ENCODE measurements around the gene DPEP3. TPM values are rescaled to one million over a fixed set of nuclear protein-coding genes. Genes with fewer than 3 reads are reported as not detected.
"Not testable (repeated sequence)": the region's sequence is repeated elsewhere in the genome, so short reads cannot be mapped to it uniquely, and the experiment has no call there.

DPEP3 gene
- polyA plus RNA-seq, 1 donor (not counting 4 experiments of a cell fraction or from before 2014, with no cell fraction given), result not detected

DNA sequence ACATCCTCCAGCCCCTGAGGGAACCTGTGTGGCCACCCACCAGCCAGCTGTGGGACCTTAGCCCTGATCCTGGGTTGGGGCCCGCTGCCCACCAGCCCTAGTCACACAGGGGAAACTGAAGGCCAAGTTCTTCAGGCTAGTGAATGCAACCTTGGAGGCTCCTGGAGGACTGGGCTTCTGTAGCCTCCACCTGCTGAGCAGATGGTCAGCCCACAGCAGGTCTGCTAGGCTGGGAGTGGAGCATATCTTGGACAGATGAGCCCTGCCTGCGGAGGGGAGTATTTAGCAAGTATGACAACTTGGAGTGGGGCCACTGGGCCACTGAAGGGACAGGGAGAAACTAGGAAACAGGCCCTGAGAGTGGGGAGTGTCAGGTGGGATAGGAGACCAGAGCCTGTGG is 4.1 kb downstream of the DPEP3 start:
- peaks cover 17% of the 10 kb centered on the region for H3K27me3 ChIP-seq (ENCODE audit: control insufficient read depth, extremely low read depth, insufficient read depth, low read length)
- no peak overlapping the region for H3K4me2 ChIP-seq (ENCODE audit: control insufficient read depth, extremely low read depth, insufficient read depth, low read depth, low read length)
- no peak overlapping the region for H3K9ac ChIP-seq (ENCODE audit: control insufficient read depth, extremely low read depth, insufficient read depth, low read length)
- TF ChIP-seq, protein P1, sequence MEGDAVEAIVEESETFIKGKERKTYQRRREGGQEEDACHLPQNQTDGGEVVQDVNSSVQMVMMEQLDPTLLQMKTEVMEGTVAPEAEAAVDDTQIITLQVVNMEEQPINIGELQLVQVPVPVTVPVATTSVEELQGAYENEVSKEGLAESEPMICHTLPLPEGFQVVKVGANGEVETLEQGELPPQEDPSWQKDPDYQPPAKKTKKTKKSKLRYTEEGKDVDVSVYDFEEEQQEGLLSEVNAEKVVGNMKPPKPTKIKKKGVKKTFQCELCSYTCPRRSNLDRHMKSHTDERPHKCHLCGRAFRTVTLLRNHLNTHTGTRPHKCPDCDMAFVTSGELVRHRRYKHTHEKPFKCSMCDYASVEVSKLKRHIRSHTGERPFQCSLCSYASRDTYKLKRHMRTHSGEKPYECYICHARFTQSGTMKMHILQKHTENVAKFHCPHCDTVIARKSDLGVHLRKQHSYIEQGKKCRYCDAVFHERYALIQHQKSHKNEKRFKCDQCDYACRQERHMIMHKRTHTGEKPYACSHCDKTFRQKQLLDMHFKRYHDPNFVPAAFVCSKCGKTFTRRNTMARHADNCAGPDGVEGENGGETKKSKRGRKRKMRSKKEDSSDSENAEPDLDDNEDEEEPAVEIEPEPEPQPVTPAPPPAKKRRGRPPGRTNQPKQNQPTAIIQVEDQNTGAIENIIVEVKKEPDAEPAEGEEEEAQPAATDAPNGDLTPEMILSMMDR (optimal IDR thresholded peaks at IDR 0.05 in 1 of 3, IDR thresholded peaks at IDR 0.05 in 1 of 3, conservative IDR thresholded peaks at IDR 0.05 in 1 of 3; ENCODE audit: extremely low read depth in 1 of 3, insufficient read depth in 2 of 3, low read length in 3 of 3), result no peak
- no peak for TF ChIP-seq EZH2 (IDR thresholded peaks at IDR 0.05; ENCODE audit: low read length)
- H2AFZ ChIP-seq (ENCODE audit: control insufficient read depth, low read length), result no peak overlapping the region
- no peaks in the 10 kb centered on the region for H3K79me2 ChIP-seq (ENCODE audit: control insufficient read depth, insufficient read depth, low read length)
- H3K36me3 ChIP-seq (ENCODE audit: control insufficient read depth in 2 of 2, extremely low read depth in 1 of 2, insufficient read depth in 2 of 2, low read length in 2 of 2), result no peaks in the 10 kb centered on the region
- no peaks in the 10 kb centered on the region for H3K9me1 ChIP-seq (ENCODE audit: control insufficient read depth, extremely low read depth, insufficient read depth, low read length)
- no peak overlapping the region for H3K27ac ChIP-seq (ENCODE audit: control insufficient read depth, insufficient read depth, low read length)
- peaks cover 2% of the 10 kb centered on the region for H4K20me1 ChIP-seq (ENCODE audit: control insufficient read depth, extremely low read depth, insufficient read depth, low read length)
- dilution Hi-C loops (cut with MboI; ENCODE audit: extremely low pct_ligation_motif_present, low sequenced_read_pairs), result no loop called here
- no peak overlapping the region for H3K4me3 ChIP-seq (ENCODE audit: control insufficient read depth in 2 of 3, extremely low read depth in 1 of 3, insufficient read depth in 2 of 3, low read depth in 1 of 3, low read length in 3 of 3)
- no peaks in the 10 kb centered on the region for H3K9me3 ChIP-seq (ENCODE audit: control insufficient read depth, low read depth, low read length)
- DNase-seq (ENCODE audit: low read depth, low spot score), result no peak
- no peaks in the 10 kb centered on the region for H3K4me1 ChIP-seq (ENCODE audit: control insufficient read depth, extremely low read depth, insufficient read depth, low read length)
- FAIRE-seq, result no peak

DNA sequence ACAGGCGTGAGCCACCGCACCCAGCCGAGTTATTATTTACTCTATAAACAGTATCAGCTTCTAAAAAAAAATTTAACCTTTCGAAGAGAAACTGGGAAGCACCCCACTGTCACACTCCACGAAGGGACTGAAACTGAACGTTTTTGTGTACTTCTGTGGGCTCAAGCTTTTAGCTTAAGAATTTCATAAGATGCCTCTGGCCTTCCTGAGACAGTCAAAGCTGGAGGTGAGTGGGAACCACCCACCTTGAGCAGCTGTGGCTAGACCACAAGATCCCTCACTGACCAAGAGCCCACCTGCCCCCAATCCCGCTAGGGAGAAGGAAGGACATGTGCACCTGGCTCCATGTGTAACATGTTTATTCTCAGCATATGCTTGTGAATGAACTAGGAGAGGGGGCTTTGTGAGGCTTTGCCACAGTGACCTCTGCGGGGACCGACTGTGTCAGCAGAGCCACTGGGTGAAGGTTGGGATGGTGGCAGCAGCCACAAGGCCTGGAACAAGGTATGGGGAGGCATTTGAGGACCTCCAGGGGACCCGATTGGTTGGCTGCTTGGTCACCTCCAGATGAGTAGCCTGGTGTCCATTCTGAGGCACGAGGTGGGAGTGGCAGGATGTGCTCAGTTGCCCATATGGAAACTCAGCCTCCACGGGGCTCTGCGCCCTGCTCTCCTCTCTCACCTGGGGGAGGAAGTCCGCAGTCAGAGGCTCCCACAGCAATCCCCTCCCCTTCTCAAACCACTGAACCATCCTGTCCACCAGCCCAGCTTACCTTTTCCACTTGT is 4.8 kb downstream of the DPEP3 start:
- no peak for DNase-seq (ENCODE audit: low read depth, low spot score)
- H3K9me1 ChIP-seq (ENCODE audit: control insufficient read depth, extremely low read depth, insufficient read depth, low read length), result no peaks in the 10 kb centered on the region
- dilution Hi-C loops (cut with MboI; ENCODE audit: extremely low pct_ligation_motif_present, low sequenced_read_pairs), result no loop called here
- no peak overlapping the region for H3K4me3 ChIP-seq (ENCODE audit: control insufficient read depth in 2 of 3, extremely low read depth in 1 of 3, insufficient read depth in 2 of 3, low read depth in 1 of 3, low read length in 3 of 3)
- no peak overlapping the region for H3K27ac ChIP-seq (ENCODE audit: control insufficient read depth, insufficient read depth, low read length)
- no peak overlapping the region for H3K4me2 ChIP-seq (ENCODE audit: control insufficient read depth, extremely low read depth, insufficient read depth, low read depth, low read length)
- H3K9me3 ChIP-seq (ENCODE audit: control insufficient read depth, low read depth, low read length), result no peaks in the 10 kb centered on the region
- H3K9ac ChIP-seq (ENCODE audit: control insufficient read depth, extremely low read depth, insufficient read depth, low read length), result no peak overlapping the region
- H4K20me1 ChIP-seq (ENCODE audit: control insufficient read depth, extremely low read depth, insufficient read depth, low read length), result peaks cover 2% of the 10 kb centered on the region
- no peak for FAIRE-seq
- no peak overlapping the region for H2AFZ ChIP-seq (ENCODE audit: control insufficient read depth, low read length)
- TF ChIP-seq, protein P1 (optimal IDR thresholded peaks at IDR 0.05 in 1 of 3, IDR thresholded peaks at IDR 0.05 in 1 of 3, conservative IDR thresholded peaks at IDR 0.05 in 1 of 3; ENCODE audit: extremely low read depth in 1 of 3, insufficient read depth in 2 of 3, low read length in 3 of 3), result no peak
- TF ChIP-seq EZH2 (IDR thresholded peaks at IDR 0.05; ENCODE audit: low read length), result no peak
- no peaks in the 10 kb centered on the region for H3K4me1 ChIP-seq (ENCODE audit: control insufficient read depth, extremely low read depth, insufficient read depth, low read length)
- peaks cover 17% of the 10 kb centered on the region for H3K27me3 ChIP-seq (ENCODE audit: control insufficient read depth, extremely low read depth, insufficient read depth, low read length)
- H3K36me3 ChIP-seq (ENCODE audit: control insufficient read depth in 2 of 2, extremely low read depth in 1 of 2, insufficient read depth in 2 of 2, low read length in 2 of 2), result no peaks in the 10 kb centered on the region
- no peaks in the 10 kb centered on the region for H3K79me2 ChIP-seq (ENCODE audit: control insufficient read depth, insufficient read depth, low read length)

DNA sequence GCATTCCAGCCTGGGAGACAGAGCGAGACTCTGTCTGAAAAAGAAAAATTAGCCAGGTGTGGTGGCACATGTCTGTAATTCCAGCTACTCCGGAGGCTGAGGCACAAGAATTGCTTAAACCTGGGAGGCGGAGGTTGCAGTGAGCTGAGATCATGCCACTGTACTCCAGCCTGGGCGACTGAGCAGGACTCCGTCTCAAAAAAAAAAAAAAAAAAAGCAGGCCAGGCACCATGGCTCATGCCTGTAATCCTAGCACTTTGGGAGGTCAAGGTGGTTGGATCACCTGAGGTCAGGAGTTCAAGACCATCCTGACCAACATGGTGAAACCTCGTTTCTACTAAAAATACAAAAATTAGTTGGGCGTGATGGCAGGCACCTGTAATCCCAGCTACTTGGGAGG is 8.0 kb downstream of the DPEP3 start:
- FAIRE-seq; H4K20me1 ChIP-seq (ENCODE audit: control insufficient read depth, extremely low read depth, insufficient read depth, low read length); H3K4me3 ChIP-seq (ENCODE audit: control insufficient read depth in 2 of 3, extremely low read depth in 1 of 3, insufficient read depth in 2 of 3, low read depth in 1 of 3, low read length in 3 of 3): not testable (repeated sequence)

More for the DNA sequence above, 8.0 kb downstream of the DPEP3 start:
- H3K4me1 ChIP-seq (ENCODE audit: control insufficient read depth, extremely low read depth, insufficient read depth, low read length); H3K79me2 ChIP-seq (ENCODE audit: control insufficient read depth, insufficient read depth, low read length); H3K9me3 ChIP-seq (ENCODE audit: control insufficient read depth, low read depth, low read length); dilution Hi-C loops (cut with MboI; ENCODE audit: extremely low pct_ligation_motif_present, low sequenced_read_pairs); H3K27me3 ChIP-seq (ENCODE audit: control insufficient read depth, extremely low read depth, insufficient read depth, low read length); H3K9ac ChIP-seq (ENCODE audit: control insufficient read depth, extremely low read depth, insufficient read depth, low read length); H3K9me1 ChIP-seq (ENCODE audit: control insufficient read depth, extremely low read depth, insufficient read depth, low read length); DNase-seq (ENCODE audit: low read depth, low spot score); H3K36me3 ChIP-seq (ENCODE audit: control insufficient read depth in 2 of 2, extremely low read depth in 1 of 2, insufficient read depth in 2 of 2, low read length in 2 of 2); H2AFZ ChIP-seq (ENCODE audit: control insufficient read depth, low read length); H3K27ac ChIP-seq (ENCODE audit: control insufficient read depth, insufficient read depth, low read length); H3K4me2 ChIP-seq (ENCODE audit: control insufficient read depth, extremely low read depth, insufficient read depth, low read depth, low read length): not testable (repeated sequence)

Measured in keratinocyte (primary cell).